ENCODE data around the gene CMTM2. TPM values are rescaled to one million over a fixed set of nuclear protein-coding genes. Genes with fewer than 3 reads are reported as not detected.

The CMTM2 gene
- total RNA-seq, 4 donors from 2014 or later, result 0.67 to 1.1 TPM; not detected in 2

GRCh38 chr16:66548868-66549267, 30.4 kb upstream of the CMTM2 start:
- 76 to 84% methylated on average over 9 of the region's 9 CpGs for WGBS, 2 donors
- TF ChIP-seq POLR2A (IDR thresholded peaks at IDR 0.05) (no peak), CTCF (IDR thresholded peaks at IDR 0.05) (no peak)

GRCh38 chr16:66549284-66550131, 29.8 kb upstream of the CMTM2 start, which contains the start of gene TK2:
Gene TK2, minus strand, starts transcription at chr16:66550122. Its CDS starts 61 bp downstream, at chr16:66550061.
- H3K27ac ChIP-seq, result peak within 1 kb of the TSS; percentile 86 to 99 (median 97)
- H3K9me3 ChIP-seq, result no peaks in the 10 kb centered on the region
- intact Hi-C loops (cut with DNase I), result loop anchor here (5.0 kb wide), 2 partner anchors 32 to 67 kb away; no protein-coding TSS in a partner anchor
- no peaks in the 10 kb centered on the region for H3K27me3 ChIP-seq
- TF ChIP-seq CTCF (IDR thresholded peaks at IDR 0.05), result peak in 2 of 6 experiments; percentile 17 to 39
- TF ChIP-seq POLR2A (IDR thresholded peaks at IDR 0.05), result peak; percentile 2 to 75
- no peaks in the 10 kb centered on the region for H3K36me3 ChIP-seq
- H3K4me3 ChIP-seq (replicated peaks in 1 of 3), result peak within 1 kb of the TSS; percentile 34 to 92 (median 62)
- 18 to 21% methylated on average over 10 to 25 of the region's 80 CpGs for WGBS, 2 donors
- DNase-seq, result peak; percentile 70 to 72
- H3K4me1 ChIP-seq, result peaks cover 32 to 40% of the 10 kb centered on the region in 2 donors

More at GRCh38 chr16:66548868-66549267, 30.4 kb upstream of the CMTM2 start:
- Histone ChIP-seq H3K4me1 (peaks cover 32 to 47% of the 10 kb centered on the region in 2 donors), H3K36me3 (no peaks in the 10 kb centered on the region), H3K4me3 (replicated peaks in 1 of 3) (peak overlapping the region in 2 of 3 donors; percentile 62 to 92), H3K27ac (peak overlapping the region; percentile 86 to 99 (median 97)), H3K27me3 (no peaks in the 10 kb centered on the region), H3K9me3 (no peaks in the 10 kb centered on the region)
- intact Hi-C loops (cut with DNase I), result loop anchor here (5.0 kb wide), 1 partner anchor 67 kb away; no protein-coding TSS in a partner anchor
- DNase-seq, result no peak

DNA sequence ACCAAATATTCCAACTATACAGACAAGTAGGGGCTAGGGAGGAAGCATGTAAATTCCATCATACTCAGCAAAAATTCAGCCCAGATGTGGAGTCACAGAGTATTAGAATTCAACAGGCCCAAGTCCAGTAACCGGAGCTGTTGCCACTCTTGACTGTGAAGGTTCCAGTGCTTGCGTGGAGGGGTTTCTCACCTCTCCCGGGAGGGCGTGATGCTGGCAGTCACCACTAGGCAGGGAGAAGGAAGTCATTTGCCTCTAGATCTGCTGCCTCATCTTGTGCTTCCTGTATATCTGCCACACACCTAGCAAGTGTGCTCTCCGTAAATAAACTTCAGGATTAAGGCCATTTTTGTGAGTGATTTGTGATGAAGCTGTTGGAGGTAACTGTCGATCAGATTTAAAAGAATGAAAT, 27.9 kb upstream of the CMTM2 start:
- peak in 1 of 2 donors; percentile 19 for DNase-seq
- Histone ChIP-seq H3K4me1 (peaks cover 35 to 37% of the 10 kb centered on the region in 2 donors), H3K4me3 (replicated peaks in 1 of 3) (no peak overlapping the region), H3K9me3 (no peaks in the 10 kb centered on the region), H3K36me3 (no peaks in the 10 kb centered on the region), H3K27ac (peak overlapping the region in 2 of 3 donors; percentile 94 to 97), H3K27me3 (no peaks in the 10 kb centered on the region)
- TF ChIP-seq CTCF (IDR thresholded peaks at IDR 0.05) (peak in 1 of 6 experiments; percentile 6), POLR2A (IDR thresholded peaks at IDR 0.05) (no peak)
- intact Hi-C loops (cut with DNase I), result loop anchor here (5.0 kb wide), 1 partner anchor 34 kb away; no protein-coding TSS in a partner anchor
- 58 to 62% methylated on average over 6 of the region's 6 CpGs for WGBS, 2 donors

- peak overlapping the region in 2 of 3 donors; percentile 51 to 53 for H3K4me3 ChIP-seq (replicated peaks in 1 of 3)
- H3K4me1 ChIP-seq, result peaks cover 35 to 37% of the 10 kb centered on the region in 2 donors
- intact Hi-C loops (cut with DNase I), result loop anchor here (5.0 kb wide), 1 partner anchor 35 kb away; no protein-coding TSS in a partner anchor
- TF ChIP-seq POLR2A (IDR thresholded peaks at IDR 0.05), result no peak
- TF ChIP-seq CTCF (IDR thresholded peaks at IDR 0.05), result no peak
- H3K27me3 ChIP-seq, result no peaks in the 10 kb centered on the region
- no peaks in the 10 kb centered on the region for H3K9me3 ChIP-seq
- peak overlapping the region; percentile 92 to 97 (median 94) for H3K27ac ChIP-seq
- no peak for DNase-seq
- H3K36me3 ChIP-seq, result no peaks in the 10 kb centered on the region
- WGBS, 2 donors, result 49 to 64% methylated on average over 5 to 8 of the region's 8 CpGs
Measured at GRCh38 chr16:66551788-66552285, 27.4 kb upstream of the CMTM2 start.
